Ishikawa (cell line): ENCODE data around the gene SAE1.
A peak's percentile ranks its signal among the peaks of the same experiment; 100 is the strongest.

Source experiments
- CEBPB ChIP-seq: IDR thresholded peaks from 2 replicates; pipeline ENCODE4 v1.6.1; 2012
- CREB1 ChIP-seq: IDR thresholded peaks from 2 replicates; pipeline ENCODE4 v1.6.1; 2012; ENCODE audit warnings: low read depth
- EGR1 ChIP-seq: IDR thresholded peaks from 2 replicates; pipeline ENCODE4 v1.6.1; 2012
- EP300 ChIP-seq: IDR thresholded peaks from 2 replicates; pipeline ENCODE4 v1.6.1; 2012; ENCODE audit warnings: borderline replicate concordance
- FOXM1 ChIP-seq: IDR thresholded peaks from 2 replicates; pipeline ENCODE4 v1.6.1; 2012; ENCODE audit warnings: low read depth, borderline replicate concordance
- MAX ChIP-seq: IDR thresholded peaks from 2 replicates; pipeline ENCODE4 v1.6.1; 2012
- NFIC ChIP-seq: IDR thresholded peaks from 2 replicates; pipeline ENCODE4 v1.6.1; 2012
- RAD21 ChIP-seq: IDR thresholded peaks from 2 replicates; pipeline ENCODE4 v1.6.1; 2012; ENCODE audit warnings: low read depth
- REST ChIP-seq: IDR thresholded peaks from 2 replicates; pipeline ENCODE4 v1.6.1; 2012; ENCODE audit warnings: low read depth, mild to moderate bottlenecking
- TAF1 ChIP-seq: IDR thresholded peaks from 2 replicates; pipeline ENCODE4 v1.6.1; 2012; ENCODE audit warnings: low read depth, mild to moderate bottlenecking
- TCF12 ChIP-seq: IDR thresholded peaks from 2 replicates; pipeline ENCODE4 v1.6.1; 2012; ENCODE audit warnings: low read depth
- TEAD4 ChIP-seq: IDR thresholded peaks from 2 replicates; pipeline ENCODE4 v1.6.1; 2012
- USF1 ChIP-seq: IDR thresholded peaks from 2 replicates; pipeline ENCODE4 v1.6.1; 2012
- YY1 ChIP-seq: IDR thresholded peaks from 2 replicates; pipeline ENCODE4 v1.6.1; 2012; ENCODE audit warnings: low read depth
- ZBTB7A ChIP-seq: IDR thresholded peaks from 2 replicates; pipeline ENCODE4 v1.6.1; 2012; ENCODE audit warnings: low read depth

SAE1 gene

GRCh38 chr19:47122359-47123335 is 8.0 kb upstream of the SAE1 start:
- 0 out of 2 replicates have a peak, but pooled peaks have one; percentile 43 for TF ChIP-seq CEBPB
- no peak for TF ChIP-seq TCF12
- TF ChIP-seq ZBTB7A = no peak
- TF ChIP-seq TEAD4 = peak; percentile 90

- TF ChIP-seq YY1 (no peak), NFIC (no peak), TAF1 (no peak), CREB1 (no peak), TEAD4 (no peak)
Measured at GRCh38 chr19:47123406-47123805, 7.2 kb upstream of the SAE1 start.

GRCh38 chr19:47124937-47125668 is 5.5 kb upstream of the SAE1 start:
- peak; percentile 87 for TF ChIP-seq RAD21
- no peak for TF ChIP-seq CEBPB

GRCh38 chr19:47125669-47125938 is 5.0 kb upstream of the SAE1 start:
- TF ChIP-seq REST (no peak), EP300 (no peak), EGR1 (no peak), NFIC (no peak), TEAD4 (no peak), CEBPB (no peak), ZBTB7A (no peak), CREB1 (no peak), FOXM1 (no peak), YY1 (no peak), USF1 (no peak), TCF12 (no peak), RAD21 (no peak), MAX (no peak), TAF1 (no peak)

- TF ChIP-seq TCF12 (no peak), FOXM1 (no peak), CREB1 (no peak), NFIC (no peak), RAD21 (no peak), EGR1 (no peak), REST (no peak), MAX (no peak), EP300 (no peak), TAF1 (no peak), YY1 (no peak), ZBTB7A (no peak), CEBPB (no peak), TEAD4 (no peak), USF1 (no peak)
Measured at GRCh38 chr19:47129579-47129978, 1.1 kb upstream of the SAE1 start.

GRCh38 chr19:47130120-47130588 is 481 bp upstream of the SAE1 start:
- no peak for TF ChIP-seq RAD21
- TF ChIP-seq EP300 = no peak
- TF ChIP-seq CREB1 = no peak
- no peak for TF ChIP-seq REST
- TF ChIP-seq EGR1 = no peak
- no peak for TF ChIP-seq USF1
- TF ChIP-seq FOXM1 = no peak
- TF ChIP-seq TAF1 = no peak
- TF ChIP-seq YY1 = no peak
- TF ChIP-seq CEBPB = no peak
- TF ChIP-seq NFIC = no peak
